ENCODE measurements around the gene PALD1. TPM values are rescaled to one million over a fixed set of nuclear protein-coding genes. Genes with fewer than 3 reads are reported as not detected.

The PALD1 gene
- total RNA-seq, 1 donor from 2014 or later = 1.8 TPM

DNA sequence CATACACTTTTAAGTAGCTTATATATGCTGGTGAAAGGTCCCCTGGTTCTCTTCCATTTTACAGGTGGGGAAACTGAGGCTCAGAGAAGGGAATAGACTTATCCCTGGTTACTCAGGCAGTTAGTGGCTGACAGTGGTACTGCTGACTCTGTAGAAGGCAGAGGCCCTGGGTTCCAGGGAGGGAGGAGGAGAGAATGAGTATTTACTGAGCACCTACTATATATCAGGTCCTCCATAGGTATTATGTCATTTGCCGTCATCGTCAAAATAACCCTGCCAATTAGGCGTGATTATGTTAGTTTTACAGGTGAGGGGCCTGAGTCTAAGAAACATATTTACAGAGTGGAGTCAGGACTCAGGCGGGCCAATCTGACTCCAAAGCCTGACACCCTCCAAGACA lies 13.3 kb upstream of the PALD1 start:
- Histone ChIP-seq H3K27me3 (ENCODE audit: insufficient read depth, low read length) (peaks cover 10% of the 10 kb centered on the region), H3K36me3 (ENCODE audit: insufficient read depth, low read length) (no peaks in the 10 kb centered on the region), H3K79me2 (ENCODE audit: insufficient read depth, low read length) (no peaks in the 10 kb centered on the region), H3K9me3 (ENCODE audit: insufficient read depth, low read depth, low read length) (no peaks in the 10 kb centered on the region), H3K27ac (ENCODE audit: low read depth, low read length) (no peak overlapping the region), H3K9ac (ENCODE audit: low read length) (no peak overlapping the region), H3K4me1 (ENCODE audit: insufficient read depth, low read length) (no peaks in the 10 kb centered on the region), H4K20me1 (ENCODE audit: insufficient read depth, low read length) (peaks cover 4% of the 10 kb centered on the region), H2AFZ (ENCODE audit: low read depth, low read length) (no peak overlapping the region), H3K4me2 (ENCODE audit: low read length) (no peak overlapping the region), H3K4me3 (ENCODE audit: insufficient read depth, low read depth, low read length) (no peak overlapping the region)
- Mint-ChIP-seq H3K27ac (ENCODE audit: unreplicated experiment) (no peak overlapping the region), H3K36me3 (ENCODE audit: low read depth, unreplicated experiment) (no peaks in the 10 kb centered on the region), H3K27me3 (ENCODE audit: low read depth, unreplicated experiment) (peaks cover 50% of the 10 kb centered on the region), H3K9me3 (ENCODE audit: unreplicated experiment) (peaks cover 1% of the 10 kb centered on the region), H3K4me3 (ENCODE audit: unreplicated experiment) (no peak overlapping the region), H3K4me1 (ENCODE audit: low read depth, unreplicated experiment) (no peaks in the 10 kb centered on the region)
- FAIRE-seq (no peak), DNase-seq (ENCODE audit: low read depth) (no peak)
- TF ChIP-seq EZH2 (IDR thresholded peaks at IDR 0.05; ENCODE audit: insufficient read depth, low read length) = no peak
- TF ChIP-seq CTCF (IDR thresholded peaks at IDR 0.05; ENCODE audit: insufficient read depth, low read depth, low read length) = no peak

- H3K27me3 ChIP-seq (ENCODE audit: insufficient read depth, low read length) = peaks cover 10% of the 10 kb centered on the region
- no peaks in the 10 kb centered on the region for H3K9me3 Mint-ChIP-seq (ENCODE audit: unreplicated experiment)
- peaks cover 4% of the 10 kb centered on the region for H4K20me1 ChIP-seq (ENCODE audit: insufficient read depth, low read length)
- no peak overlapping the region for H3K4me3 ChIP-seq (ENCODE audit: insufficient read depth, low read depth, low read length)
- no peak overlapping the region for H2AFZ ChIP-seq (ENCODE audit: low read depth, low read length)
- no peak overlapping the region for H3K27ac Mint-ChIP-seq (ENCODE audit: unreplicated experiment)
- no peak overlapping the region for H3K4me3 Mint-ChIP-seq (ENCODE audit: unreplicated experiment)
- no peaks in the 10 kb centered on the region for H3K9me3 ChIP-seq (ENCODE audit: insufficient read depth, low read depth, low read length)
- peaks cover 47% of the 10 kb centered on the region for H3K27me3 Mint-ChIP-seq (ENCODE audit: low read depth, unreplicated experiment)
- no peak overlapping the region for H3K9ac ChIP-seq (ENCODE audit: low read length)
- no peaks in the 10 kb centered on the region for H3K36me3 Mint-ChIP-seq (ENCODE audit: low read depth, unreplicated experiment)
- no peak overlapping the region for H3K27ac ChIP-seq (ENCODE audit: low read depth, low read length)
- no peaks in the 10 kb centered on the region for H3K4me1 ChIP-seq (ENCODE audit: insufficient read depth, low read length)
- no peak for DNase-seq (ENCODE audit: low read depth)
- no peaks in the 10 kb centered on the region for H3K79me2 ChIP-seq (ENCODE audit: insufficient read depth, low read length)
- no peaks in the 10 kb centered on the region for H3K4me1 Mint-ChIP-seq (ENCODE audit: low read depth, unreplicated experiment)
- TF ChIP-seq EZH2 (IDR thresholded peaks at IDR 0.05; ENCODE audit: insufficient read depth, low read length) (no peak), CTCF (IDR thresholded peaks at IDR 0.05; ENCODE audit: insufficient read depth, low read depth, low read length) (no peak)
- no peaks in the 10 kb centered on the region for H3K36me3 ChIP-seq (ENCODE audit: insufficient read depth, low read length)
- no peak overlapping the region for H3K4me2 ChIP-seq (ENCODE audit: low read length)
- no peak for FAIRE-seq
Observed at GRCh38 chr10:70465832-70466231, 12.7 kb upstream of the PALD1 start.

DNA sequence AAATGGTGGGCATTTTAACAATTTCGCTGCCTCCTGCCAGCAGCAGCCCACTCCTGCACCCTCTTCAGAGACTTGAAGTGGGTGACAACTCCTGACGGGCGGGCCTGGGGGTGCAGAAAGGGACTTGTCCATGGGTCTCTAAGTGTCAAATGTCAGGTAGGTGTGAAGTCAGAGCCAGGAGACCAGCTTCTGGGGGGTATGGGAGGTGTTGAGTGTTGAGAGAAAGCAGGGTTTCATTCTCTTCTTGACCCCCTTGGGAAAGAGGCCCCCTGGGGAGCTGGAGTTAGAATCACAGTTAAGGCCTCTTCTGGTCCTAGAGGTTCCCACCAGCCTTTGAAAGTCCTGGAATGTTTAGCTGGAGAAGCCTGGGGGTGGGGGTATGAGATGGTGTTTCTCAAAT lies 11.6 kb upstream of the PALD1 start:
- no peaks in the 10 kb centered on the region for H3K9me3 ChIP-seq (ENCODE audit: insufficient read depth, low read depth, low read length)
- no peak overlapping the region for H3K4me2 ChIP-seq (ENCODE audit: low read length)
- H3K4me3 ChIP-seq (ENCODE audit: insufficient read depth, low read depth, low read length) = no peak overlapping the region
- no peak overlapping the region for H3K27ac ChIP-seq (ENCODE audit: low read depth, low read length)
- Mint-ChIP-seq H3K27ac (ENCODE audit: unreplicated experiment) (no peak overlapping the region), H3K36me3 (ENCODE audit: low read depth, unreplicated experiment) (no peaks in the 10 kb centered on the region), H3K9me3 (ENCODE audit: unreplicated experiment) (no peaks in the 10 kb centered on the region), H3K27me3 (ENCODE audit: low read depth, unreplicated experiment) (peaks cover 48% of the 10 kb centered on the region), H3K4me1 (ENCODE audit: low read depth, unreplicated experiment) (no peaks in the 10 kb centered on the region), H3K4me3 (ENCODE audit: unreplicated experiment) (no peak overlapping the region)
- FAIRE-seq (no peak), DNase-seq (ENCODE audit: low read depth) (no peak)
- H3K27me3 ChIP-seq (ENCODE audit: insufficient read depth, low read length) = peaks cover 10% of the 10 kb centered on the region
- no peaks in the 10 kb centered on the region for H3K79me2 ChIP-seq (ENCODE audit: insufficient read depth, low read length)
- no peak overlapping the region for H3K9ac ChIP-seq (ENCODE audit: low read length)
- H4K20me1 ChIP-seq (ENCODE audit: insufficient read depth, low read length) = no peaks in the 10 kb centered on the region
- no peaks in the 10 kb centered on the region for H3K36me3 ChIP-seq (ENCODE audit: insufficient read depth, low read length)
- H2AFZ ChIP-seq (ENCODE audit: low read depth, low read length) = no peak overlapping the region
- TF ChIP-seq CTCF (IDR thresholded peaks at IDR 0.05; ENCODE audit: insufficient read depth, low read depth, low read length) (no peak), EZH2 (IDR thresholded peaks at IDR 0.05; ENCODE audit: insufficient read depth, low read length) (no peak)
- no peaks in the 10 kb centered on the region for H3K4me1 ChIP-seq (ENCODE audit: insufficient read depth, low read length)
